Uterus (tissue), 4 donors: Measurements from ENCODE around the gene QRICH2. TPM values are rescaled to one million over a fixed set of nuclear protein-coding genes. Genes with fewer than 3 reads are reported as not detected.

Experiments
- DNase-seq, 2 donors: peaks; one replicate each; pipeline ENCODE4 v3.0.0-alpha.2; 2019 to 2020
- H3K27ac ChIP-seq, 2 donors: fragments of 200-600 bp; sonication (generic); 1 replicate in 1 of 2; 2 replicates in 1 of 2; pipeline ENCODE4 v1.5.1; 2016 to 2018
- H3K27me3 ChIP-seq, 2 donors: fragments of 200-600 bp; sonication (generic); one replicate each; pipeline ENCODE4 v1.5.1; 2018 to 2019; ENCODE audit warnings: control low read depth in 1 of 2
- H3K36me3 ChIP-seq, 2 donors: fragments of 200-600 bp; sonication (generic); one replicate each; pipeline ENCODE4 v1.5.1; 2019; ENCODE audit warnings: control low read depth in 1 of 2
- H3K4me1 ChIP-seq, 2 donors: fragments of 200-600 bp; sonication (generic); one replicate each; pipeline ENCODE4 v1.5.1; 2018 to 2019; ENCODE audit warnings: control low read depth in 1 of 2
- H3K4me3 ChIP-seq, 2 donors: fragments of 200-600 bp; sonication (generic); 1 replicate in 1 of 2; 2 replicates in 1 of 2; pipeline ENCODE4 v1.5.1; 2018 to 2019; ENCODE audit warnings: mild to moderate bottlenecking in 1 of 2
- H3K9me3 ChIP-seq, 2 donors: fragments of 200-600 bp; sonication (generic); one replicate each; pipeline ENCODE4 v1.5.1; 2019; ENCODE audit warnings: control low read depth in 1 of 2
- POLR2A ChIP-seq, 2 donors: fragments of 450-650 bp; IDR thresholded peaks; one replicate each; pipeline ENCODE4 v1.6.1; 2016; ENCODE audit warnings: antibody characterized with exemption in 2 of 2, mild to moderate bottlenecking in 1 of 2, moderate library complexity in 1 of 2
- intact Hi-C: fragments of 100-400 bp; cut with DNase I; formaldehyde crosslinking; loops from one replicate; pipeline ENCODE4 v1.15.1; 2023; ENCODE audit warnings: low total_unique reads
- total RNA-seq, 4 donors: library from RNA; depleted of rRNA in 3 of 4; stranded (reverse); fragments of >200 nt in 3 of 4; gene quantifications; one replicate each; pipeline versions ENCODE4 v1.1.0 to v1.2.4, GENCODE V29; 2014 to 2023
- TF ChIP-seq, protein P1 (sequence below), 4 experiments: fragments of 200-600 bp in 2 of 4; fragments of 450-650 bp in 2 of 4; sonication (generic) in 2 of 4; IDR thresholded peaks; one replicate each; pipeline ENCODE4 v1.5.1; 2016 to 2019; ENCODE audit warnings: antibody characterized with exemption in 4 of 4, mild to moderate bottlenecking in 2 of 4, moderate library complexity in 1 of 4
- donor health status: DM: yes; HTN: yes; CAD: no.

QRICH2 gene, protein sequence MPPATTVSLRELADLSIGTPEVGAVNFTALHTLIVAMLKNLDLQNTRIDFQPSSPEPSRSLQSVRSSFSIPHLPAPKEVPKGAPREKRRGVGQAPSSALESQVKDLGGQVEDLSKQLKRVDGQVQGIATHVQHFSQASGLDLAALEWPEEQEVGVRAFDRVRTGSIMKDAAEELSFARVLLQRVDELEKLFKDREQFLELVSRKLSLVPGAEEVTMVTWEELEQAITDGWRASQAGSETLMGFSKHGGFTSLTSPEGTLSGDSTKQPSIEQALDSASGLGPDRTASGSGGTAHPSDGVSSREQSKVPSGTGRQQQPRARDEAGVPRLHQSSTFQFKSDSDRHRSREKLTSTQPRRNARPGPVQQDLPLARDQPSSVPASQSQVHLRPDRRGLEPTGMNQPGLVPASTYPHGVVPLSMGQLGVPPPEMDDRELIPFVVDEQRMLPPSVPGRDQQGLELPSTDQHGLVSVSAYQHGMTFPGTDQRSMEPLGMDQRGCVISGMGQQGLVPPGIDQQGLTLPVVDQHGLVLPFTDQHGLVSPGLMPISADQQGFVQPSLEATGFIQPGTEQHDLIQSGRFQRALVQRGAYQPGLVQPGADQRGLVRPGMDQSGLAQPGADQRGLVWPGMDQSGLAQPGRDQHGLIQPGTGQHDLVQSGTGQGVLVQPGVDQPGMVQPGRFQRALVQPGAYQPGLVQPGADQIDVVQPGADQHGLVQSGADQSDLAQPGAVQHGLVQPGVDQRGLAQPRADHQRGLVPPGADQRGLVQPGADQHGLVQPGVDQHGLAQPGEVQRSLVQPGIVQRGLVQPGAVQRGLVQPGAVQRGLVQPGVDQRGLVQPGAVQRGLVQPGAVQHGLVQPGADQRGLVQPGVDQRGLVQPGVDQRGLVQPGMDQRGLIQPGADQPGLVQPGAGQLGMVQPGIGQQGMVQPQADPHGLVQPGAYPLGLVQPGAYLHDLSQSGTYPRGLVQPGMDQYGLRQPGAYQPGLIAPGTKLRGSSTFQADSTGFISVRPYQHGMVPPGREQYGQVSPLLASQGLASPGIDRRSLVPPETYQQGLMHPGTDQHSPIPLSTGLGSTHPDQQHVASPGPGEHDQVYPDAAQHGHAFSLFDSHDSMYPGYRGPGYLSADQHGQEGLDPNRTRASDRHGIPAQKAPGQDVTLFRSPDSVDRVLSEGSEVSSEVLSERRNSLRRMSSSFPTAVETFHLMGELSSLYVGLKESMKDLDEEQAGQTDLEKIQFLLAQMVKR (N-terminal part only)
- 1 to 10 TPM in 3 of 4 donors, under 1 TPM in 1; under 0.01 to 7.2 (median 4.4) TPM for total RNA-seq

DNA sequence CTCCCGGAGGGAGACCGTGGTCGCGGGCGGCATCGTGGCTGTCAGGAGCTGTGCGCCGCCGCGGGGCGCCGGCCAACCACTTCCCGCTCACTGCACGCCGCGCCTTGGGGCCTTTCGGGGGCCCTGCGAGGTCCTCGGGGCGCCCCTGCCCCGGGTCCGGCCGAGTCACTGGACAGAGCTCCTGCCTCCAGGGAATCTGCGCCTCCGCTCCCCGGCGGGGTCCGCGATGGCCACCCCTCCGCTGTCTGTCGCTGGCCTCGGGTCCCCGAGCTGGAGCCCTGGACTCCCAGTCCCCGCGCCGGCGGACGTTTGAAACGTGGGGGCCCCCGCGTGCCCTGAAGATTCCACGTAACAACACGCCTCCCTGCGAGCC is at the start of gene QRICH2:
QRICH2 (minus strand) TSS at position 311 of the 373 bp plus-strand sequence; CDS start at position 33, 278 bp downstream.
- Histone ChIP-seq H3K9me3 (no peaks in the 10 kb centered on the region), H3K36me3 (no peaks in the 10 kb centered on the region), H3K4me1 (no peaks in the 10 kb centered on the region), H3K4me3 (no peak within 1 kb of the TSS), H3K27ac (no peak within 1 kb of the TSS), H3K27me3 (no peaks in the 10 kb centered on the region)
- TF ChIP-seq POLR2A (IDR thresholded peaks at IDR 0.05), result no peak
- TF ChIP-seq, protein P1, sequence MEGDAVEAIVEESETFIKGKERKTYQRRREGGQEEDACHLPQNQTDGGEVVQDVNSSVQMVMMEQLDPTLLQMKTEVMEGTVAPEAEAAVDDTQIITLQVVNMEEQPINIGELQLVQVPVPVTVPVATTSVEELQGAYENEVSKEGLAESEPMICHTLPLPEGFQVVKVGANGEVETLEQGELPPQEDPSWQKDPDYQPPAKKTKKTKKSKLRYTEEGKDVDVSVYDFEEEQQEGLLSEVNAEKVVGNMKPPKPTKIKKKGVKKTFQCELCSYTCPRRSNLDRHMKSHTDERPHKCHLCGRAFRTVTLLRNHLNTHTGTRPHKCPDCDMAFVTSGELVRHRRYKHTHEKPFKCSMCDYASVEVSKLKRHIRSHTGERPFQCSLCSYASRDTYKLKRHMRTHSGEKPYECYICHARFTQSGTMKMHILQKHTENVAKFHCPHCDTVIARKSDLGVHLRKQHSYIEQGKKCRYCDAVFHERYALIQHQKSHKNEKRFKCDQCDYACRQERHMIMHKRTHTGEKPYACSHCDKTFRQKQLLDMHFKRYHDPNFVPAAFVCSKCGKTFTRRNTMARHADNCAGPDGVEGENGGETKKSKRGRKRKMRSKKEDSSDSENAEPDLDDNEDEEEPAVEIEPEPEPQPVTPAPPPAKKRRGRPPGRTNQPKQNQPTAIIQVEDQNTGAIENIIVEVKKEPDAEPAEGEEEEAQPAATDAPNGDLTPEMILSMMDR (IDR thresholded peaks at IDR 0.05), result no peak
- DNase-seq, result no peak
- intact Hi-C loops, result no loop called here

DNA sequence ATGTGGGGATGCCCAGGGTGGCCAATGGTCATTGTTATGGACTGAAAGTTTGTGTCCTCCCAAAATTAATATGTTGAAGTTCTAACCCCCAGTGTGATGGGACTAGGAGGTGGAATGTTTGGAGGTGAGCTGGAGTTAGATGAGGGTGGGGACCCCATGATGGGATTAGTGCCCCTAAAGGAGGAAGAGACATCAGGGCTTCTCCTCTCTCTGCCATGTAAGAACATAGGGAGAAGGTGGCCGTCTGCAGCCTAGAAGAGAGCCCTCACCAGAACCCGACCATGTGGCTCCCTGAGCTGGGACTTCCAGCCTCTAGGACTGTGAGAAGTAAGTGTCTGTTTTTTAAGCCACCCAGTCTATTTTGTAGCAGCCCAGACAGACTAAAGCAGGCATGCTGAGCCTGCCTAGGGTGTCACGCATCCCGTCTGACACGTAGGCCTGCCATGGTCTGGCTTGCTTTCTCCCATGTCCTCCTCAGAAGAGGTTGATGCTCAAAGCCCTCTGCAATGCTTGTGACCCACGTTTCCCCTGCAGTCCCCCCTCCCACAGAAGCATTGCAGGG is 49.6 kb upstream of the QRICH2 start:
- H3K9me3 ChIP-seq, result no peaks in the 10 kb centered on the region
- H3K4me1 ChIP-seq, result no peaks in the 10 kb centered on the region
- TF ChIP-seq POLR2A (IDR thresholded peaks at IDR 0.05), result no peak
- TF ChIP-seq, protein P1 (IDR thresholded peaks at IDR 0.05), result no peak
- H3K36me3 ChIP-seq, result no peaks in the 10 kb centered on the region
- no peaks in the 10 kb centered on the region for H3K27me3 ChIP-seq
- no peak overlapping the region for H3K4me3 ChIP-seq
- intact Hi-C loops, result no loop called here
- DNase-seq, result no peak
- no peak overlapping the region for H3K27ac ChIP-seq

DNA sequence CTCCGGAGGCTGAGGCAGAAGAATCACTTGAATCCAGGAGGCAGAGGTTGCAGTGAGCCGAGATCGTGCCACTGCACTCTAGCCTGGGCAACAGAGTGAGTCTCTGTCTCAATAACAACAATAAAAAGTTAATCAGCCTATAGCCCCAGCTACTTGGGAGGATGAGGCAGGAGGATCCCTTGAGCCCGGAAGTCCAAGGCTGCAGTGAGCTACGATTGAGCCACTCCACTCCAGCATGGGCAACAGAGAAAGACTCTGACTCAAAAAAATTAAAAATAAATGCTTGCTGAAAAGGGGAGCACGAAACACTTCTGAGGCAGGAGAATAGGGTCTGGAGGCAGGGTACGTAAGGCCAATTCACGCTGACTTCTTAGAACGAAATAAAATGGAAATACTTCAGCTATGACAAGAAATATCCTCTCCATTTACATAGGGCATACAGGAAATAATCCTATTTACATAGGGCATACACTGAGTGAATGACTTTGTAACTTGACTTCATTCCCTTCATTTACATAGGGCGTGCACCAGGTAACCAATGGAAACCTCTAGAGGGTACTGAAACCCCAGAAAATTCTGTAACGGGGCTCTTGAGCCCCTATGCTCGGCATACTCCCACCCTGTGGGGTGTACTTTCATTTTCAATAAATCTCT is 48.9 kb upstream of the QRICH2 start:
- no peak overlapping the region for H3K4me3 ChIP-seq
- no peaks in the 10 kb centered on the region for H3K4me1 ChIP-seq
- no peak for DNase-seq
- no peaks in the 10 kb centered on the region for H3K27me3 ChIP-seq
- H3K27ac ChIP-seq, result no peak overlapping the region
- TF ChIP-seq POLR2A (IDR thresholded peaks at IDR 0.05), result no peak
- TF ChIP-seq, protein P1 (IDR thresholded peaks at IDR 0.05), result no peak
- intact Hi-C loops, result no loop called here
- H3K9me3 ChIP-seq, result no peaks in the 10 kb centered on the region
- no peaks in the 10 kb centered on the region for H3K36me3 ChIP-seq

DNA sequence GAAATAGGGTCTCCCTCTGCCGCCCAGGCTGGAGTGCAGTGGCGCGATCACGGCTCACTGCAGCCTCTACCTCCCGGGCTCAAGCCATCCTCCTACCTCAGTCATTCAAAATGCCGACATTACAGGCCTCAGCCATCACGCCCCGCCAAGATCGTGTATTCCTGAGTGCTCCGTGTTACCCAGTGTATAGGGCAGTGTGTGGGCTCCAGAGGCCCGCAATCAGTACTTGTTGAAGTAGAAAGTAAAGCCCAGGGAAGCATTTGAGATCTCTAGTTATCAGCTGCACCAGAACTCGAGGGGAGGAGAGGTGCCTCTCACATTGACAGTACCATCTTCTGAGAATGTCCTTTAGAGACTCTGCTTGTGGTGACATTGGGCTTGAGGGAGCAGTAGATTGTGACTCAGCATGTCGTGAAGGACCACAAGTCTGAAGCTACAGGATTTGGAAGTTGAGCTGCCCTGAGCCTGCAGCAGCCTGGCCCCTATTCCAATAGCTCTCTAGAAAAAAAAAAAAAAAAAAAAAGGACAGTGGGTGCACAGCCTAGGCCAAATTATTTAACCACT is 46.8 kb upstream of the QRICH2 start:
- TF ChIP-seq, protein P1 (IDR thresholded peaks at IDR 0.05), result no peak
- no peak for TF ChIP-seq POLR2A (IDR thresholded peaks at IDR 0.05)
- no peak for DNase-seq
- H3K9me3 ChIP-seq, result no peaks in the 10 kb centered on the region
- no peaks in the 10 kb centered on the region for H3K27me3 ChIP-seq
- H3K4me1 ChIP-seq, result no peaks in the 10 kb centered on the region
- H3K27ac ChIP-seq, result no peak overlapping the region
- H3K4me3 ChIP-seq, result no peak overlapping the region
- H3K36me3 ChIP-seq, result no peaks in the 10 kb centered on the region
- intact Hi-C loops, result no loop called here
